Measurements from ENCODE around the gene ABCA2.
A peak's percentile ranks its signal among the peaks of the same experiment; 100 is the strongest.

The ABCA2 gene

GRCh38 chr9:137029058-137029936, 1.3 kb upstream of the ABCA2 start:
- TF ChIP-seq CTCF (conservative IDR thresholded peaks at IDR 0.05) (peak; percentile 97), ZFX (IDR thresholded peaks at IDR 0.05) (no peak)
- H3K27ac ChIP-seq, result peak overlapping the region; percentile 91

GRCh38 chr9:137028263-137029057, 423 bp upstream of the ABCA2 start:
- TF ChIP-seq ZFX (IDR thresholded peaks at IDR 0.05) (no peak), CTCF (conservative IDR thresholded peaks at IDR 0.05) (peak; percentile 88)
- H3K27ac ChIP-seq, result peak overlapping the region; percentile 91

- H3K27ac ChIP-seq, result peak overlapping the region; percentile 91
- TF ChIP-seq CTCF (conservative IDR thresholded peaks at IDR 0.05) (no peak), ZFX (IDR thresholded peaks at IDR 0.05) (no peak)
These were observed 1.2 kb downstream of the ABCA2 start for GRCh38 chr9:137026828-137027227.

- peak overlapping the region; percentile 91 for H3K27ac ChIP-seq
These were observed 1.7 kb downstream of the ABCA2 start for GRCh38 chr9:137026384-137026783.

GRCh38 chr9:137025517-137025966, 2.5 kb downstream of the ABCA2 start:
- H3K27ac ChIP-seq, result peak overlapping the region; percentile 91
- TF ChIP-seq ZFX (IDR thresholded peaks at IDR 0.05) (no peak), CTCF (conservative IDR thresholded peaks at IDR 0.05) (no peak; the same call in 1 of the 2 replicates)

More at GRCh38 chr9:137026384-137026783, 1.7 kb downstream of the ABCA2 start:
- no peak for TF ChIP-seq CTCF (conservative IDR thresholded peaks at IDR 0.05)
- TF ChIP-seq ZFX (IDR thresholded peaks at IDR 0.05), result no peak

- H3K27ac ChIP-seq, result peak overlapping the region; percentile 91
- no peak for TF ChIP-seq CTCF (conservative IDR thresholded peaks at IDR 0.05)
- no peak for TF ChIP-seq ZFX (IDR thresholded peaks at IDR 0.05)
These were observed 4.5 kb downstream of the ABCA2 start for GRCh38 chr9:137023583-137023991.

- peak overlapping the region; percentile 91 for H3K27ac ChIP-seq
- TF ChIP-seq CTCF (conservative IDR thresholded peaks at IDR 0.05) (no peak), ZFX (IDR thresholded peaks at IDR 0.05) (no peak)
These were observed 4.9 kb downstream of the ABCA2 start for GRCh38 chr9:137023157-137023556.

Measured in C4-2B (cell line).